HK-2 (cell line): Measurements from ENCODE around the gene SBNO2.

Source experiments
- DNase-seq: peaks from one replicate; pipeline ENCODE4 v3.0.0-alpha.2; 2018; ENCODE audit not compliant: unreplicated experiment

SBNO2 gene

GRCh38 chr19:1153891-1154730 lies 20.0 kb downstream of the SBNO2 start:
- no peak for DNase-seq

- no peak for DNase-seq
Observed at GRCh38 chr19:1151917-1152587, 22.0 kb downstream of the SBNO2 start.

- no peak for DNase-seq
Observed at GRCh38 chr19:1151037-1151724, 22.9 kb downstream of the SBNO2 start.

- no peak for DNase-seq
Observed at GRCh38 chr19:1150333-1151036, 23.6 kb downstream of the SBNO2 start.

- no peak for DNase-seq
Observed at GRCh38 chr19:1149259-1150045, 24.6 kb downstream of the SBNO2 start.

- DNase-seq: no peak
Observed at GRCh38 chr19:1147934-1148549, 26.0 kb downstream of the SBNO2 start.

- DNase-seq: no peak
Observed at GRCh38 chr19:1146858-1147780, 26.9 kb downstream of the SBNO2 start.

- DNase-seq: no peak
Observed at GRCh38 chr19:1146412-1146699, 27.7 kb downstream of the SBNO2 start.

- no peak for DNase-seq
Observed at GRCh38 chr19:1145635-1146411, 28.2 kb downstream of the SBNO2 start.

GRCh38 chr19:1144741-1145140 lies 29.3 kb downstream of the SBNO2 start:
- no peak for DNase-seq

GRCh38 chr19:1143828-1144399 lies 30.2 kb downstream of the SBNO2 start:
- no peak for DNase-seq

GRCh38 chr19:1141944-1142343 lies 32.1 kb downstream of the SBNO2 start:
- DNase-seq: no peak

- DNase-seq: no peak
Observed at GRCh38 chr19:1140272-1141027, 33.6 kb downstream of the SBNO2 start.

GRCh38 chr19:1139126-1139525 lies 34.9 kb downstream of the SBNO2 start:
- no peak for DNase-seq

- no peak for DNase-seq
Observed at GRCh38 chr19:1138121-1138520, 35.9 kb downstream of the SBNO2 start.

GRCh38 chr19:1136621-1137317 lies 37.3 kb downstream of the SBNO2 start:
- DNase-seq: no peak

GRCh38 chr19:1136201-1136600 lies 37.9 kb downstream of the SBNO2 start:
- no peak for DNase-seq
